Measurements from ENCODE around the gene WDFY2.

DNA sequence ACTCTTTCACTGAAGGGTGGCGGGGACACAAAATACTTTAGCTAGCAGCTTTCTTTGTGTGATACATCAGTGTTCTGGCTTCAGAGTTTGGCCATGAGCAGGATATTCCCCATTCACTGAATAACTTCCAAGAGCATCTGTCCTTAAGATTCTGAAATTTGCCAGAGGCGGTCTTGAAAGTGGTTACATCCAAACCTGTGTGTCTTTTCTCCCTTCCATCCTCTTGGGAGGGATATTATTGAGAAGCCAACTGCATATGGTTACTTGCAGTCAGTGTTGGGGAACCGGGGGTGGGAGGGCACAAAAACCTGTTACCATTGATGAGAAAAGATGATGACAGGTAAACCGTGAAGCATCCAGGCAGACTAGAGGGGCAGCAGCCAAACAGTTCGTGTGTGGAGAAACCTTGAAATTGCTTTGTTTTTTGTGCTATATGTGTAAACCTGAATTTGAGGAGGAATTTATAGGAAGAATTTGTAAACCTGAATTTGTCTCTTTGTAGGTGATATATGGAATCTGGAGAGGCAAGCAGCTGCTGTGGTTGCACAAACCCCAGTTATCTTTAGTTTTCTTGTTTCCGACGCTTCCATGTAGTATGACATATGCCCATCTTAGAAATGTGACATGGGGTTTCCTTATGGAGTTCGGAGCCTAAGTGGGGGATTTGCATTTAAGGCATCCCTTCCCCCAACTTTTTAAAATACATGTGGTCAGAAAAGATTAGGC lies 104.8 kb downstream of the WDFY2 start:
- TF ChIP-seq CTCF (conservative IDR thresholded peaks at IDR 0.05; ENCODE audit: low read length): no peak
- no peak for TF ChIP-seq EZH2phosphoT487 (IDR thresholded peaks at IDR 0.05; ENCODE audit: borderline replicate concordance)
